HepG2 (cell line): ENCODE results near the gene TAAR1. TPM values are rescaled to one million over a fixed set of nuclear protein-coding genes. Genes with fewer than 3 reads are reported as not detected.

Experiments
- CBFB ChIP-seq: sonication (generic); formaldehyde crosslinking; IDR thresholded peaks from 2 replicates; pipeline ENCODE4 v1.4.0; 2020; ENCODE audit warnings: missing genetic modification reagents
- CEBPB ChIP-seq: IDR thresholded peaks from 2 replicates; pipeline ENCODE4 v1.6.1; 2011; ENCODE audit warnings: low read depth, low read length, improper control_type of control experiment, borderline replicate concordance
- CENPX ChIP-seq: sonication (generic); formaldehyde crosslinking; IDR thresholded peaks from 2 replicates; pipeline ENCODE4 v1.9.0; 2021; ENCODE audit warnings: mild to moderate bottlenecking, missing genetic modification reagents, moderate library complexity
- ETV6 ChIP-seq: sonication (generic); formaldehyde crosslinking; conservative IDR thresholded peaks from 2 replicates; pipeline ENCODE4 v1.4.0; 2020; ENCODE audit warnings: missing genetic modification reagents
- GATAD2A ChIP-seq: IDR thresholded peaks from 2 replicates; pipeline ENCODE4 v1.6.1; 2016
- MTF1 ChIP-seq: sonication (generic); formaldehyde crosslinking; IDR thresholded peaks from 2 replicates; pipeline ENCODE4 v1.5.0; 2020; ENCODE audit warnings: missing genetic modification reagents
- NFYB ChIP-seq: sonication (generic); formaldehyde crosslinking; IDR thresholded peaks from 2 replicates; pipeline ENCODE4 v1.4.0; 2020; ENCODE audit warnings: missing genetic modification reagents
- NR2F1 ChIP-seq, 2 experiments: fragments of 450-650 bp in 1 of 2; formaldehyde crosslinking in 1 of 2; IDR thresholded peaks; 2 replicates each; pipeline versions ENCODE4 v1.5.0 to v1.6.1; 2016 to 2020; ENCODE audit warnings: mild to moderate bottlenecking in 1 of 2, missing compliant biosample characterization in 1 of 2, missing genetic modification reagents in 1 of 2, moderate library complexity in 1 of 2
- NR2F2 ChIP-seq: IDR thresholded peaks from 2 replicates; pipeline ENCODE4 v1.6.1; 2012; ENCODE audit warnings: low read depth, inconsistent platforms, borderline replicate concordance
- RARA ChIP-seq: IDR thresholded peaks from 2 replicates; pipeline ENCODE4 v1.6.1; 2016; ENCODE audit warnings: missing genetic modification reagents, missing compliant biosample characterization
- RBFOX2 ChIP-seq: fragments of 200-400 bp; formaldehyde crosslinking; IDR thresholded peaks from 2 replicates; pipeline ENCODE4 v1.6.1; 2017; ENCODE audit warnings: low read depth, mild to moderate bottlenecking, low read length
- SOX6 ChIP-seq, 2 experiments: fragments of 450-650 bp in 1 of 2; sonication (generic) in 1 of 2; formaldehyde crosslinking in 1 of 2; IDR thresholded peaks; 2 replicates each; pipeline versions ENCODE4 v1.4.0 to v1.6.1; 2017 to 2020; ENCODE audit warnings: antibody characterized with exemption in 1 of 2, mild to moderate bottlenecking in 1 of 2, missing genetic modification reagents in 1 of 2
- ZNF136 ChIP-seq: sonication (generic); formaldehyde crosslinking; IDR thresholded peaks from 2 replicates; pipeline ENCODE4 v1.8.1; 2022; ENCODE audit warnings: low read depth, mild to moderate bottlenecking, moderate library complexity, missing genetic modification reagents
- ZNF160 ChIP-seq: sonication (generic); formaldehyde crosslinking; IDR thresholded peaks from 2 replicates; pipeline ENCODE4 v1.8.0; 2022; ENCODE audit warnings: mild to moderate bottlenecking, inconsistent platforms, missing genetic modification reagents
- ZNF235 ChIP-seq: sonication (generic); formaldehyde crosslinking; IDR thresholded peaks from 2 replicates; pipeline ENCODE4 v1.8.1; 2023; ENCODE audit warnings: mild to moderate bottlenecking, missing genetic modification reagents, borderline replicate concordance
- ZNF253 ChIP-seq: sonication (generic); formaldehyde crosslinking; IDR thresholded peaks from 2 replicates; pipeline ENCODE4 v1.8.0; 2022; ENCODE audit warnings: mild to moderate bottlenecking, missing genetic modification reagents, borderline replicate concordance
- ZNF33B ChIP-seq: sonication (generic); formaldehyde crosslinking; IDR thresholded peaks from 2 replicates; pipeline ENCODE4 v1.5.1; 2020; ENCODE audit warnings: mild to moderate bottlenecking, missing genetic modification reagents
- ZNF746 ChIP-seq: sonication (generic); formaldehyde crosslinking; IDR thresholded peaks from 2 replicates; pipeline ENCODE4 v1.8.0; 2022; ENCODE audit warnings: mild to moderate bottlenecking, missing genetic modification reagents
- polyA plus RNA-seq, 8 experiments: library from polyadenylated mRNA; depleted of rRNA in 3 of 8; stranded (reverse) in 7 of 8; unstranded in 1 of 8; fragments of >200 nt; fragmentation: Illumina TruSeq in 4 of 8; extraction: Trizol in 4 of 8; gene quantifications; 2 replicates each; pipeline versions ENCODE4 v1.2.1 to v1.2.3, GENCODE V29; 2011 to 2016; ENCODE audit warnings: low read depth in 4 of 8, missing spikeins in 1 of 8, mixed read lengths in 1 of 8; ENCODE audit not compliant: insufficient read depth in 1 of 8
- total RNA-seq, 5 experiments: library from RNA; depleted of rRNA; stranded (reverse); fragments of >200 nt; fragmentation: Illumina TruSeq; extraction: Trizol; gene quantifications; 2 replicates each; pipeline ENCODE4 v1.2.3, GENCODE V29; 2016; ENCODE audit warnings: low read depth in 1 of 5
- TF ChIP-seq, protein P1 (sequence below): sonication (generic); formaldehyde crosslinking; IDR thresholded peaks from 2 replicates; pipeline ENCODE4 v1.8.1; 2022; ENCODE audit warnings: mild to moderate bottlenecking, missing genetic modification reagents
- TF ChIP-seq, protein P2 (sequence below), 2 experiments: sonication (generic) in 1 of 2; formaldehyde crosslinking in 1 of 2; IDR thresholded peaks; 2 replicates each; pipeline versions ENCODE4 v1.4.0 to v1.6.1; 2016 to 2020; ENCODE audit warnings: borderline replicate concordance in 1 of 2, low read depth in 1 of 2, mild to moderate bottlenecking in 1 of 2, missing genetic modification reagents in 1 of 2

Gene TAAR1
- total and polyA plus RNA-seq, 2 of the 13 experiments (the other 11 are each of a cell fraction or from before 2014, with no cell fraction given) = not detected

DNA sequence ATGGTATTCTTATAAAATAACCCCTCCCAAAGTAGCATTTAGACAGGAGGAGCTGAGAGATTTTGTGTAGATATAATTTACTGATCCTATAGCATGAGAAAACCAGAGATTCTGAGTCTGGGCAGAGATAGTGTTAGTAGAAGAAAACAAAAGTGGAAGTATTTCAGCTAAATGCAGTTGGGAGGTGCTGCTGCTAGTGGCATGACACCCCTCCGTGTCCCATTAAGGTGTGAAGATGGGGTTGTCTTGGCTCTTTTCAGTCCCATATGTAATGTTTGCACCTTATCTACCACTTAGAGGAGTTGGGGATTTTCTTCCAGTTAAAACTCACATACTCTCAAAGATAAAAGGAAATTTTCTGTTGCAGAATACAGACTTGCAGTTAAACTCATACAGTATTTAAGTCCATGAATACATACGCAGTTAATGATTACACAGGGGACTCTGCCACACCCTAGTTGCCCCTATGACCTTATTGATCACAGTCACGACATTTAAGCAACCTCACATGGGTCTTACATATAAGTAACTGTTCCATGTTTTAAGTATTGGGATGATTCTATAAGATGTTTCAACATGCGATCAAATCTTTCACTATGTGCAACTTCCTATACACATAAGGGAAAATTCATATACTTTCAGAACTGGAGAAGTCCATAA, 46.4 kb downstream of the TAAR1 start (continued):
- TF ChIP-seq ZNF33B (CRISPR knock-in tag) (no peak), ZNF235 (CRISPR knock-in tag) (no peak), NFYB (no peak), RARA (CRISPR knock-in tag) (peak; percentile 53; the same call in 1 of the 2 replicates), NR2F1 (CRISPR knock-in tag; IDR thresholded peaks at IDR 0.05) (peak; percentile 83 to 93), RBFOX2 (no peak), ZNF136 (no peak), NR2F2 (peak; percentile 73; the same call in 1 of the 2 replicates), SOX6 (IDR thresholded peaks at IDR 0.05) (no peak), SOX6 (CRISPR knock-in tag; IDR thresholded peaks at IDR 0.05) (0 out of 2 replicates have a peak, but pooled peaks have one; percentile 11), ETV6 (CRISPR knock-in tag) (no peak), CEBPB (peak; percentile 37; the same call in 1 of the 2 replicates), ZNF160 (CRISPR knock-in tag) (no peak), ZNF746 (CRISPR knock-in tag) (no peak), ZNF253 (CRISPR knock-in tag) (no peak), CENPX (no peak), CBFB (CRISPR knock-in tag) (no peak), MTF1 (CRISPR knock-in tag) (no peak), GATAD2A (CRISPR knock-in tag) (peak; percentile 64; the same call in 1 of the 2 replicates)
- TF ChIP-seq, protein P1, sequence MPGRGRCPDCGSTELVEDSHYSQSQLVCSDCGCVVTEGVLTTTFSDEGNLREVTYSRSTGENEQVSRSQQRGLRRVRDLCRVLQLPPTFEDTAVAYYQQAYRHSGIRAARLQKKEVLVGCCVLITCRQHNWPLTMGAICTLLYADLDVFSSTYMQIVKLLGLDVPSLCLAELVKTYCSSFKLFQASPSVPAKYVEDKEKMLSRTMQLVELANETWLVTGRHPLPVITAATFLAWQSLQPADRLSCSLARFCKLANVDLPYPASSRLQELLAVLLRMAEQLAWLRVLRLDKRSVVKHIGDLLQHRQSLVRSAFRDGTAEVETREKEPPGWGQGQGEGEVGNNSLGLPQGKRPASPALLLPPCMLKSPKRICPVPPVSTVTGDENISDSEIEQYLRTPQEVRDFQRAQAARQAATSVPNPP (CRISPR knock-in tag) = no peak
- TF ChIP-seq, protein P2, sequence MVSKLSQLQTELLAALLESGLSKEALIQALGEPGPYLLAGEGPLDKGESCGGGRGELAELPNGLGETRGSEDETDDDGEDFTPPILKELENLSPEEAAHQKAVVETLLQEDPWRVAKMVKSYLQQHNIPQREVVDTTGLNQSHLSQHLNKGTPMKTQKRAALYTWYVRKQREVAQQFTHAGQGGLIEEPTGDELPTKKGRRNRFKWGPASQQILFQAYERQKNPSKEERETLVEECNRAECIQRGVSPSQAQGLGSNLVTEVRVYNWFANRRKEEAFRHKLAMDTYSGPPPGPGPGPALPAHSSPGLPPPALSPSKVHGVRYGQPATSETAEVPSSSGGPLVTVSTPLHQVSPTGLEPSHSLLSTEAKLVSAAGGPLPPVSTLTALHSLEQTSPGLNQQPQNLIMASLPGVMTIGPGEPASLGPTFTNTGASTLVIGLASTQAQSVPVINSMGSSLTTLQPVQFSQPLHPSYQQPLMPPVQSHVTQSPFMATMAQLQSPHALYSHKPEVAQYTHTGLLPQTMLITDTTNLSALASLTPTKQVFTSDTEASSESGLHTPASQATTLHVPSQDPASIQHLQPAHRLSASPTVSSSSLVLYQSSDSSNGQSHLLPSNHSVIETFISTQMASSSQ (IDR thresholded peaks at IDR 0.05; ENCODE audit: low read depth) = peak; percentile 82
- TF ChIP-seq, protein P2 (CRISPR knock-in tag; IDR thresholded peaks at IDR 0.05; ENCODE audit: borderline replicate concordance) = no peak; the same call in 1 of the 2 replicates
